Loucy (cell line): Measurements from ENCODE around the gene KCNH1.

ENCODE experiments used
- H2AFZ ChIP-seq: fragments of 200-600 bp; sonication (generic); 2 replicates; pipeline ENCODE4 v1.6.0; 2016; ENCODE audit warnings: antibody characterized with exemption, mild to moderate bottlenecking, low read length, moderate library complexity
- H3F3A ChIP-seq: fragments of 200-600 bp; 2 replicates; pipeline ENCODE4 v1.6.0; 2016; ENCODE audit warnings: antibody characterized with exemption, low read depth, mild to moderate bottlenecking
- H3K27me3 ChIP-seq: fragments of 200-600 bp; sonication (generic); 2 replicates; pipeline ENCODE4 v1.6.1; 2014; ENCODE audit warnings: low read length, mild to moderate bottlenecking; ENCODE audit not compliant: insufficient read depth, poor library complexity, severe bottlenecking
- H3K36me3 ChIP-seq: fragments of 200-600 bp; sonication (generic); 2 replicates; pipeline ENCODE4 v1.6.1; 2016; ENCODE audit warnings: low read length; ENCODE audit not compliant: insufficient read depth
- H3K4me1 ChIP-seq: fragments of 200-600 bp; sonication (generic); 2 replicates; pipeline ENCODE4 v1.5.1; 2014; ENCODE audit warnings: low read length, mild to moderate bottlenecking; ENCODE audit not compliant: insufficient read depth, poor library complexity, severe bottlenecking
- H3K4me2 ChIP-seq: fragments of 200-600 bp; sonication (generic); 2 replicates; pipeline ENCODE4 v1.6.0; 2014; ENCODE audit warnings: antibody characterized with exemption, low read length, low read depth, mild to moderate bottlenecking; ENCODE audit not compliant: poor library complexity, severe bottlenecking
- H3K4me3 ChIP-seq: fragments of 200-600 bp; sonication (generic); 2 replicates; pipeline ENCODE4 v1.5.1; 2014; ENCODE audit warnings: low read length, mild to moderate bottlenecking, mixed read lengths; ENCODE audit not compliant: poor library complexity, severe bottlenecking
- H3K79me2 ChIP-seq: fragments of 200-600 bp; sonication (generic); 2 replicates; pipeline ENCODE4 v1.6.1; 2014; ENCODE audit warnings: low read length; ENCODE audit not compliant: insufficient read depth
- H3K9ac ChIP-seq: fragments of 200-600 bp; sonication (generic); 2 replicates; pipeline ENCODE4 v1.6.0; 2014; ENCODE audit warnings: mild to moderate bottlenecking, low read depth, low read length, moderate library complexity; ENCODE audit not compliant: poor library complexity, severe bottlenecking
- H3K9me2 ChIP-seq: fragments of 200-600 bp; sonication (generic); replicated peaks from 2 replicates; pipeline ENCODE4 v1.6.1; 2016; ENCODE audit warnings: low read depth, low read length, mixed read lengths
- H3K9me3 ChIP-seq: fragments of 200-600 bp; sonication (generic); 2 replicates; pipeline ENCODE4 v1.6.1; 2014; ENCODE audit warnings: mild to moderate bottlenecking, antibody characterized with exemption, low read length, low read depth; ENCODE audit not compliant: insufficient read depth
- H4K20me1 ChIP-seq: fragments of 200-600 bp; sonication (generic); 2 replicates; pipeline ENCODE4 v1.6.0; 2014; ENCODE audit warnings: antibody characterized with exemption, low read length, mild to moderate bottlenecking; ENCODE audit not compliant: insufficient read depth, poor library complexity, severe bottlenecking
- CTCF ChIP-seq: fragments of 200-600 bp; sonication (generic); conservative IDR thresholded peaks from 2 replicates; pipeline ENCODE4 v1.5.1; 2014; ENCODE audit warnings: mild to moderate bottlenecking, antibody characterized with exemption, low read length
- EZH2phosphoT487 ChIP-seq: fragments of 200-600 bp; IDR thresholded peaks from 2 replicates; pipeline ENCODE4 v1.6.1; 2018; ENCODE audit warnings: antibody characterized with exemption, mild to moderate bottlenecking, moderate library complexity, borderline replicate concordance

Gene KCNH1

GRCh38 chr1:210787800-210788199, 346.1 kb downstream of the KCNH1 start:
- no peaks in the 10 kb centered on the region for H3K36me3 ChIP-seq
- H3K4me2 ChIP-seq, result no peak overlapping the region
- H3K9ac ChIP-seq, result no peak overlapping the region
- H3K9me3 ChIP-seq, result no peaks in the 10 kb centered on the region
- peaks cover 46% of the 10 kb centered on the region for H3K4me1 ChIP-seq
- no peak overlapping the region for H2AFZ ChIP-seq
- no peaks in the 10 kb centered on the region for H3K79me2 ChIP-seq
- H3K27me3 ChIP-seq, result no peaks in the 10 kb centered on the region
- peaks cover 5% of the 10 kb centered on the region; the same call in 1 of the 2 replicates for H3F3A ChIP-seq
- TF ChIP-seq EZH2phosphoT487 (no peak), CTCF (no peak)
- no peaks in the 10 kb centered on the region for H4K20me1 ChIP-seq
- no peaks in the 10 kb centered on the region for H3K9me2 ChIP-seq
- no peak overlapping the region for H3K4me3 ChIP-seq

- no peaks in the 10 kb centered on the region for H4K20me1 ChIP-seq
- no peaks in the 10 kb centered on the region for H3K27me3 ChIP-seq
- H3K4me3 ChIP-seq, result no peak overlapping the region
- no peaks in the 10 kb centered on the region for H3K36me3 ChIP-seq
- H3K79me2 ChIP-seq, result no peaks in the 10 kb centered on the region
- H3K9ac ChIP-seq, result no peak overlapping the region
- no peak overlapping the region for H2AFZ ChIP-seq
- H3F3A ChIP-seq, result peaks cover 5% of the 10 kb centered on the region; the same call in 1 of the 2 replicates
- H3K9me2 ChIP-seq, result no peaks in the 10 kb centered on the region
- TF ChIP-seq EZH2phosphoT487 (no peak), CTCF (no peak)
- H3K4me1 ChIP-seq, result peaks cover 35% of the 10 kb centered on the region
- H3K9me3 ChIP-seq, result no peaks in the 10 kb centered on the region
- no peak overlapping the region for H3K4me2 ChIP-seq
These were observed 347.4 kb downstream of the KCNH1 start for GRCh38 chr1:210786546-210786945.

- Histone ChIP-seq H3K79me2 (no peaks in the 10 kb centered on the region), H4K20me1 (no peaks in the 10 kb centered on the region), H3K9ac (no peak overlapping the region), H3K4me1 (peaks cover 9% of the 10 kb centered on the region), H3K4me3 (no peak overlapping the region), H3K9me2 (no peaks in the 10 kb centered on the region), H3K9me3 (no peaks in the 10 kb centered on the region), H3K27me3 (no peaks in the 10 kb centered on the region), H2AFZ (no peak overlapping the region), H3K36me3 (no peaks in the 10 kb centered on the region), H3K4me2 (no peak overlapping the region), H3F3A (no peaks in the 10 kb centered on the region)
- TF ChIP-seq EZH2phosphoT487 (no peak), CTCF (no peak)
These were observed 350.0 kb downstream of the KCNH1 start for GRCh38 chr1:210783925-210784324.
